Cardiac ventricle fibroblast (primary cell): Measurements from ENCODE around the gene GLO1. TPM values are rescaled to one million over a fixed set of nuclear protein-coding genes. Genes with fewer than 3 reads are reported as not detected.

ENCODE experiments used
- total RNA-seq: library from RNA; depleted of rRNA; stranded (reverse); fragments of >200 nt; gene quantifications from 2 replicates; pipeline ENCODE4 v1.2.3, GENCODE V29; 2015

The GLO1 gene
- total RNA-seq, result 78.5 and 83.6 TPM in 2 replicates

GRCh38 chr6:38702558-38703397 lies at the start of gene GLO1:
Gene GLO1 (minus strand): TSS chr6:38703145. CDS start chr6:38703054, 91 bp downstream.

GRCh38 chr6:38715016-38715689 lies 12.2 kb upstream of the GLO1 start, which contains the start of gene DNAH8:
Gene DNAH8 (plus strand): TSS chr6:38715311. CDS start chr6:38722810, 7,499 bp downstream.

GRCh38 chr6:38639498-38640215 lies 63.3 kb downstream of the GLO1 start, which contains the start of gene BTBD9:
Gene BTBD9 (minus strand): TSS chr6:38639929.

Other genes with a start within 250 kb of the GLO1 start
- gene BTBD9, start 63.2 kb downstream of the GLO1 start, total RNA-seq, result 3.4 and 6.8 TPM in 2 replicates
- gene DNAH8, start 12.2 kb upstream of the GLO1 start, total RNA-seq, result not detected in 2 replicates